Epithelial cell of prostate (primary cell): ENCODE results near the gene IMPDH1.

Experiments
- DNase-seq: peaks from one replicate; pipeline ENCODE4 v3.0.0-alpha.2; 2011; ENCODE audit warnings: low read depth, low spot score
- H3K27ac ChIP-seq: fragments of 450-650 bp; 2 replicates; pipeline ENCODE4 v1.5.1; 2017; ENCODE audit warnings: mild to moderate bottlenecking

The IMPDH1 gene

GRCh38 chr7:128406314-128407232 lies 3.2 kb downstream of the IMPDH1 start:
- no peak overlapping the region for H3K27ac ChIP-seq
- no peak for DNase-seq

- no peak for DNase-seq
These were observed 4.1 kb downstream of the IMPDH1 start for GRCh38 chr7:128405471-128406313.

GRCh38 chr7:128404886-128405470 lies 4.8 kb downstream of the IMPDH1 start:
- H3K27ac ChIP-seq: no peak overlapping the region
- DNase-seq: no peak

More at GRCh38 chr7:128405471-128406313, 4.1 kb downstream of the IMPDH1 start:
- H3K27ac ChIP-seq: no peak overlapping the region

- no peak overlapping the region for H3K27ac ChIP-seq
- no peak for DNase-seq
These were observed 5.6 kb downstream of the IMPDH1 start for GRCh38 chr7:128404143-128404681.

- no peak overlapping the region for H3K27ac ChIP-seq
- no peak for DNase-seq
These were observed 6.1 kb downstream of the IMPDH1 start for GRCh38 chr7:128403676-128404075.

- H3K27ac ChIP-seq: no peak overlapping the region
- DNase-seq: no peak
These were observed 7.4 kb downstream of the IMPDH1 start for GRCh38 chr7:128402356-128402755.

- DNase-seq: no peak
- H3K27ac ChIP-seq: no peak overlapping the region
These were observed 9.2 kb downstream of the IMPDH1 start for GRCh38 chr7:128400566-128400965.

- H3K27ac ChIP-seq: no peak overlapping the region
- DNase-seq: no peak
These were observed 9.8 kb downstream of the IMPDH1 start for GRCh38 chr7:128399991-128400390.

GRCh38 chr7:128398841-128399135 lies 11.0 kb downstream of the IMPDH1 start:
- no peak for DNase-seq
- H3K27ac ChIP-seq: no peak overlapping the region

- no peak for DNase-seq
- H3K27ac ChIP-seq: no peak overlapping the region
These were observed 11.6 kb downstream of the IMPDH1 start for GRCh38 chr7:128398016-128398840.

- DNase-seq: no peak
- no peak overlapping the region for H3K27ac ChIP-seq
These were observed 13.4 kb downstream of the IMPDH1 start for GRCh38 chr7:128396357-128396756.

GRCh38 chr7:128395748-128396147 lies 14.0 kb downstream of the IMPDH1 start:
- H3K27ac ChIP-seq: no peak overlapping the region
- DNase-seq: no peak

- DNase-seq: no peak
These were observed 14.8 kb downstream of the IMPDH1 start for GRCh38 chr7:128394904-128395496.

GRCh38 chr7:128393526-128394330 lies 16.1 kb downstream of the IMPDH1 start:
- DNase-seq: no peak

More at GRCh38 chr7:128394904-128395496, 14.8 kb downstream of the IMPDH1 start:
- no peak overlapping the region for H3K27ac ChIP-seq

GRCh38 chr7:128392446-128393327 lies 17.1 kb downstream of the IMPDH1 start:
- no peak overlapping the region for H3K27ac ChIP-seq
- DNase-seq: no peak

More at GRCh38 chr7:128393526-128394330, 16.1 kb downstream of the IMPDH1 start:
- H3K27ac ChIP-seq: no peak overlapping the region

- DNase-seq: no peak
- H3K27ac ChIP-seq: no peak overlapping the region
These were observed 18.0 kb downstream of the IMPDH1 start for GRCh38 chr7:128391805-128392204.

GRCh38 chr7:128390871-128391565 lies 18.8 kb downstream of the IMPDH1 start:
- no peak overlapping the region for H3K27ac ChIP-seq
- DNase-seq: no peak
